LNCaP clone FGC (cell line): ENCODE measurements around the gene DSN1.

Experiments used
- DNase-seq: peaks from one replicate; pipeline ENCODE4 v3.0.0-alpha.2; 2011; ENCODE audit warnings: low read depth
- H3K4me3 ChIP-seq: 2 replicates; pipeline ENCODE4 v1.5.1; 2011; ENCODE audit warnings: mild to moderate bottlenecking, low read depth, low read length, control low read depth
- TF ChIP-seq, protein P1 (sequence below): IDR thresholded peaks from 2 replicates; pipeline ENCODE4 v1.5.1; 2012; ENCODE audit warnings: mild to moderate bottlenecking; ENCODE audit not compliant: control insufficient read depth, insufficient read depth; ENCODE audit errors: extremely low read depth

Gene DSN1

DNA sequence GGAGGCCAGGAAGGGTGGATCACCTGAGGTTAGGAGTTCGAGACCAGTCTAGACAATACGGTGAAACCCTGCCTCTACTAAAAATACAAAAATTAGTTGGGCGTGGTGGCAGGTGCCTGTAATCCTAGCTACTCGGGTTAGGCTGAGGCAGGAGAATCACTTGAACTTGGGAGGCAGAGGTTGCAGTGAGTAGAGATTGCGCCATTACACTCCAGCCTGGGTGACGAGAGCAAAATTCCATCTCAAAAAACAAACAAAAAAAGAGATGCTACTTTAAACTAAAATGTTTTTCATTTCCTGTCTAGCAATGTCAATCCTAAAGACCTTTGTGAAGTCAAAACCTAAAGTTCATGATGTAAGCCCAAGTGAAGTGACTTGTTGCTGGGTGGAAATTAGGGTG is 12.9 kb downstream of the DSN1 start:
- TF ChIP-seq, protein P1, sequence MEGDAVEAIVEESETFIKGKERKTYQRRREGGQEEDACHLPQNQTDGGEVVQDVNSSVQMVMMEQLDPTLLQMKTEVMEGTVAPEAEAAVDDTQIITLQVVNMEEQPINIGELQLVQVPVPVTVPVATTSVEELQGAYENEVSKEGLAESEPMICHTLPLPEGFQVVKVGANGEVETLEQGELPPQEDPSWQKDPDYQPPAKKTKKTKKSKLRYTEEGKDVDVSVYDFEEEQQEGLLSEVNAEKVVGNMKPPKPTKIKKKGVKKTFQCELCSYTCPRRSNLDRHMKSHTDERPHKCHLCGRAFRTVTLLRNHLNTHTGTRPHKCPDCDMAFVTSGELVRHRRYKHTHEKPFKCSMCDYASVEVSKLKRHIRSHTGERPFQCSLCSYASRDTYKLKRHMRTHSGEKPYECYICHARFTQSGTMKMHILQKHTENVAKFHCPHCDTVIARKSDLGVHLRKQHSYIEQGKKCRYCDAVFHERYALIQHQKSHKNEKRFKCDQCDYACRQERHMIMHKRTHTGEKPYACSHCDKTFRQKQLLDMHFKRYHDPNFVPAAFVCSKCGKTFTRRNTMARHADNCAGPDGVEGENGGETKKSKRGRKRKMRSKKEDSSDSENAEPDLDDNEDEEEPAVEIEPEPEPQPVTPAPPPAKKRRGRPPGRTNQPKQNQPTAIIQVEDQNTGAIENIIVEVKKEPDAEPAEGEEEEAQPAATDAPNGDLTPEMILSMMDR = no peak
- H3K4me3 ChIP-seq = no peak overlapping the region
- DNase-seq = no peak

- TF ChIP-seq, protein P1 = no peak
Measured at GRCh38 chr20:36758276-36758675, 15.3 kb downstream of the DSN1 start.

DNA sequence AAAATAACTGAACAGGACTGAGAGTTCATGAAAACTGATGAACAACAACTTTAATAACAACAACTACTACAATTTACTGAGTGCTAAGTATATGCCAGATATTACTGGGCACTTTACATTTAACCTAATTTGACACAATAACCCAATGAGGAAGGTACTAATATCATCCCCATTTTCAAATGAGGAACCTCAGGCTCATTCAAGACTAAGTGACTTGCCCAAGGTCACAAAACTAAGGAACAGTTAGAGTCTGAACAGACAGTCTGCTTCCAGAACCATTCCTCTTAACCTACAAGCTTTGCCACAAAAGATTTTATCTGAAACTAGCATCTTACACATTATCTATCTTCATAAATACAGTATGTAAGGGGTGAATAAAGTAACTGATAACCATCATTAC is 17.1 kb downstream of the DSN1 start:
- TF ChIP-seq, protein P1 = no peak
- no peak overlapping the region for H3K4me3 ChIP-seq
- DNase-seq = no peak

More at GRCh38 chr20:36758276-36758675, 15.3 kb downstream of the DSN1 start:
- H3K4me3 ChIP-seq = no peak overlapping the region
- DNase-seq = no peak

GRCh38 chr20:36754656-36755222 is 18.8 kb downstream of the DSN1 start:
- no peak for DNase-seq
- TF ChIP-seq, protein P1 = peak; percentile 78
- H3K4me3 ChIP-seq = no peak overlapping the region

- no peak overlapping the region for H3K4me3 ChIP-seq
- DNase-seq = no peak
- TF ChIP-seq, protein P1 = no peak
Measured at GRCh38 chr20:36752582-36752981, 21.0 kb downstream of the DSN1 start.

- H3K4me3 ChIP-seq = peak within 1 kb of the TSS; percentile 87
- peak; percentile 79 for DNase-seq
- TF ChIP-seq, protein P1 = peak; percentile 25; the same call in 1 of the 2 replicates
Measured at GRCh38 chr20:36745927-36746659, 27.5 kb downstream of the DSN1 start, which contains the start of gene NDRG3. NDRG3 (minus strand) TSS chr20:36746090; CDS start chr20:36721735, 24,355 bp downstream.
